ENCODE data around the gene ZC3H12D.
"Not testable (repeated sequence)": the region's sequence is repeated elsewhere in the genome, so short reads cannot be mapped to it uniquely, and the experiment has no call there.

ZC3H12D gene

DNA sequence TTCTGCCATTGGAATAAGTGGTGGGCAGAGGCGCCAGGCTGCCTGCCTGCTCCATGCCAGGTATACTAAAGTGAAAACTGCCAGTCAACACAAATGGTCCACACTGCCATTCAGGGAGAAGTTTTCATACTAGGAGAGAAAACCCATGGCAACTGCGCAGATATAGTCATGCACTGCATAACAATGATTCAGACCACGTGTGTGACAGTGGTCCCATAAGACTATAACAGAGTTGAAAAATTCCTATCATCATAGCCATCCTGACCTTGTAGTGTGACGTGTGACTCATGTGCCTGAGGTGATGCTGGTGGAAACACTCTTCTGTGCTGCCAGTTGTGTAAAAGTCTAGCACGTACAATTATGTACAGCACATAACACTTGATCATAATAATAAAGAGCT lies 25.1 kb downstream of the ZC3H12D start:
- DNase-seq (ENCODE audit: low read depth): no peak

DNA sequence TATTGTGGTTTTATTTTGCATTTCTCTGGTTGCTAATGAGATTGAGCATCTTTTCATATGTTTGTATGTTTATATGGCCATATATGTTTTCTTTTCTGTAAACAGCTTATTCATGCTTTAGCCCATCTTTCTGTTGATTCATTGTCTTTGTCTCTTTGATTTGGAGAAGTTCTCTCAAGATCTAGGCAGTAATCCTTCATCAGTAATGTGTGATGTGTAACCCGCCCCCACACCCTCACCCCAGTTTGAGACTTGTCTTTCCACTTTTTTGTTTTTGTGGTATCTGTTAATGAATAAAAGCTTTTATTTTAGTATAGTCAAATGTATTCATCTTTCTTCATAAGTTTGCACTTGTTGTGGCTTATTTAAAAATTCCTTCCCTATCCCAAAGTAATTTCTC lies 26.0 kb downstream of the ZC3H12D start:
- DNase-seq (ENCODE audit: low read depth): no peak

DNA sequence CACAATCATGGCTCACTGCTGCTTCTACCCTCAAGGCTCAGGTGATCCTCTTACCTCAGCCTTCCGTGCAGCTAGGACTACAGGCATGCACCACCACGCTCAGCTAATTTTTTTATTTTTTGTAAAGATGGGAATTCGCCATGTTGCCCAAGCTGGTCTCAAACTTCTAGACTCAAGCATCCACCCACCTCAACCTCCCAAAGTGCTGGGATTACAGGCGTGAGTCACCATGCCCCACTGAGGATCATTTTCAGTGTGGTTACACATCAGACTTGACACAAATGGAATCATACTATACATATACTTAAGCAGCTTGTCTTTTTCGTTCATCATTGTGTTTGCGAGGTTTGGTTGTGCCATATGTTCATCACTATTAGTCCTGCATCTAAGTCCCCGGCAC lies 26.6 kb downstream of the ZC3H12D start:
- no peak for DNase-seq (ENCODE audit: low read depth)

DNA sequence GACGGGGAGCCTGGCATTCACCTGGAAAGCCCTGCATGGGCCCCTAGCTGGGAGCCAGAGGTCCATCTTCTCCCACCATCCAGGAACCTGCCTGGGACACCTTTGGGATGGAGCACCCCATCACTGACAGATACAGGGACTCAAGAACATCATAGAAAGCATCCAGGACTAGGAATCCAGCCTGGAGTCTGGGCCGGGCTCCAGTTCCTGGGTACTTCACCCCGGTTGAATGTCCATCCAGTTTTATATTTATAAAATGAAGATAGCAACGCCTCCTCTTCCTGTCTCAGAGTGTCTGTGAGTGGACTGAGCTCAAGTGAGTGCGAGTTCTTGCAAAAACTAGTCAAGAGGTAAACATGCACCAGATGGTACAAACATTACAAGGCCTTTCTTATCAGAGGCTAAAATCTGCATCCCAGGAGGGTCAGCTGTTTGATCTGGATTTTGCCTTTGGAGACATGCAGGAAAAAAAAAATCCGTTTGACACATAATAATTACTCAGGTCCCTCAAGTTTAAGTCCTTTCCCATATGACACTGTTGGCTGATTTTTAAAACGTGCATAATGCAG lies 27.4 kb downstream of the ZC3H12D start:
- DNase-seq (ENCODE audit: low read depth): no peak

DNA sequence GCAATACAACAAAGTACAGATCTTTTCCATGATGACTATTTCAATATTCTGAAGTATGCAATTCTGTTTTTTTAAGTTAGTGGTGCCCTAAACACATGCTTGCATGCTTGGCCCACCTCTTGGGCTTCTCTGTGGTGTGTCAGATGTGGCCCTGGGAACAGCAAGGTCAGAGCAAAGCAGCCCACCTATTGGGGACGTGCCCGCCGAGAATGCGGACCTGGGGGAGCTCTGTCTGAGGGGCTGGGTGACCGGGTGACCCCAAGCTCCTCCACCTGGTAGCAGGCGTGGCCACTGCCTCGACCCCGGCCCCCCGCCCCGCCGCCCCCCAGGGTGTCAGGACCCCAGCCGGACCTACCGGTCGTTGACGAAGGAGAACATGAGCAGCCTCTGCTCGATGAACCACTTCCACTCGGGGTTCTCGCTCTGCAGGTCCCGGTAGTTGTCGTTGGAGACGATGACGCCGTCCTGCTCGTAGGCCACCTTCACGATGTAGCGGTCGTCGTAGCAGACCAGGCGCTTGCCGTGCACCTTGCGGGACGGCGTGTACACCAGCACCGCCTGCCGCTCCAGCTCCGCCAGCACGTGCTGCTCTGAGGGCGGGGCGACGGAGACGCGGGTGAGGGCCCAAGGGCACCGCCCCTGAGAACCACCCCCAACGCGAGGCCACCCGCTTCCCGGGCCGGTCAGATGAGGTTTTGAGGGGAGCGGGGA lies 28.3 kb downstream of the ZC3H12D start:
- DNase-seq (ENCODE audit: low read depth): no peak

DNA sequence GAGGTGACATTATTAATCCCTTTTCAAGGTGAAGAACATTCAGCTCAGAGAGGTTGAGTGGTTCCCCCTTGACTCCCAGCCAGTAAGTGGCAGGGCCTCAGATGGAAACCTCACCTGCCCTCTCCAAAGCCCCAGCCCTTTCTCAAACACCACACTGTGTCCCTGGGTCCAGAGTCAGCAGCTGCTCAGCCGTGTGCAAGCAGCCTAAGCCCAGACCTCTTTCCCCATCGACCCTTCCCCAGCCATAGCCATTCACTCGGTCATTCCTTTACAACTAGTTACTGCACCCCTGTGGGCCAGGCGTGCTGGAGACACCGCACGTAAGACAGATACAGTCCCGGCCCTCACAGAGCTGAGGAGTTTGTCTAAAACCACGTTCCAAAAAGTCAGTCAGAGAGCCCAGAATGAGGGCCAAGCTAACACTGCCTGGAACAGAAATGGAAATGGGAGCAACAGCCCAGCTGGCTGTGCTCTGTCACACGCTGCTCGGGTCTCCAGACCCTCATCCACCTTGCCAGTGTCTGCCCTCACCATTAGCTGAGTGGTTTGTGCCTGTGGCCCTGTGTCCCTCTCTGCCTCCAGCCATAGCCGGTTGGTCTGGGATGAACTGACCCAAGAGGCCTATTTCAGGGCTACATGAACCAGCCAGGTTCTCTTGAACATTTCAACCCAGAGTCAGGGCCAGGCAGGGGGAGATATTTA lies 29.6 kb downstream of the ZC3H12D start:
- no peak for DNase-seq (ENCODE audit: low read depth)

DNA sequence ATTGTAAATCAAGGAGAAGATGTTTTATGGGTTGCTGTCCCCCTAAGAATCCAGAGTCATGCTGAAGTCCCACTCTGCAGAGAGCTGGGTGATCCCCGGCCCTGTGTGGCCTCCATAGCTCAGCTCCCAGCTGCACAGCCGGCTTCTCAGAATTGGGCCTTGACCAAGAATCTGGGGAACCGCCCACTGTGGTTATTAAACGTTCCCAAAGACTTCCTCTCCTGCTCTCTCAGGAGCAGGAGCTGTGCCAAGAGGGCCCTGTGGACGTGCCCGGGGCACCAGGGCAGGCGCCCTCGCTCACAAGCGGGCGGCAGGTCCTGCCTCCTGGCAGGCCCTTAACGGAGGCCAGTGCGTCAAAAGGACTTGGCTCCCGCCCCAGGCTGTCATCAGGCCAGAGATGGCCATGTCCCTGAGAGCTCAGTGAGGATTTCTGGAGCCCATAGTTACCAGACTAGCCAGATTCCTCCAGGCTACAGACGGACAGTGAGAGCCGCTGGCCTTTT lies 30.4 kb downstream of the ZC3H12D start:
- DNase-seq (ENCODE audit: low read depth): no peak

DNA sequence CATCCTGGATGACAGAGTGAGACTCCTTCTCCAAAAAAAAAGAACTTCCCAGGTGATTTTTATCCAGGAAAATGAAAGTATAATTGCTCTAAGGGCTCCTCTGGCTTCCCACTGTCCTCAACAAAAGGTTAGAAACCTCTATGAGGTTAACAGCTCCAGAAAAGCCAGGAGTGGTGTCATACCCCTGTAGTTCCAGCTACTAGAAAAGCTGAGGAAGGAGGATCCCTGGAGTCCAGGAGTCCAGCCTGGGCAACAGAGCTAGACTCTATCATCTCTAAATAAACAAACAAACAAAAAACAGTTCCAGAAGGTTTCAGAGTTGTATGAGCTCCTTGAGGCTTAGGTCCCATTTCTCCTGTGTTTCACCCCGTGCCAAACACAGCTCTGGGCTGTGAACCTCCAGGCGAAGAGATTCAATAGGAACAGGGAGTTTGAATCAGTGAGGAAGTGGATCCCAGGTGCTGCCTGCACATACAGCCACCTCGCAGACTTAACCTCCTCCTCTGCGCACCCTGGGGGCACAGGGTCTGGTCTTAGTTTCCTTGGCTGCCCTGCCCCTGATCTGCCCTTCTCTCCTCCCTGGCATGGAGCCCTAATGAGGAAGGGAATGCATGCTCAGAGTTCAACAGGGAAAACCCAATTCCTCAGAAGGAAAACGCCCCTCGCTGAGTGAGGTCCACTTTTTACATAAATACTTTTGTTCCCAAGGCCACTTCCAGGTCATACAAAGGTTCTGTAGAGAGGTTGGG lies 31.0 kb downstream of the ZC3H12D start:
- no peak for DNase-seq (ENCODE audit: low read depth)

DNA sequence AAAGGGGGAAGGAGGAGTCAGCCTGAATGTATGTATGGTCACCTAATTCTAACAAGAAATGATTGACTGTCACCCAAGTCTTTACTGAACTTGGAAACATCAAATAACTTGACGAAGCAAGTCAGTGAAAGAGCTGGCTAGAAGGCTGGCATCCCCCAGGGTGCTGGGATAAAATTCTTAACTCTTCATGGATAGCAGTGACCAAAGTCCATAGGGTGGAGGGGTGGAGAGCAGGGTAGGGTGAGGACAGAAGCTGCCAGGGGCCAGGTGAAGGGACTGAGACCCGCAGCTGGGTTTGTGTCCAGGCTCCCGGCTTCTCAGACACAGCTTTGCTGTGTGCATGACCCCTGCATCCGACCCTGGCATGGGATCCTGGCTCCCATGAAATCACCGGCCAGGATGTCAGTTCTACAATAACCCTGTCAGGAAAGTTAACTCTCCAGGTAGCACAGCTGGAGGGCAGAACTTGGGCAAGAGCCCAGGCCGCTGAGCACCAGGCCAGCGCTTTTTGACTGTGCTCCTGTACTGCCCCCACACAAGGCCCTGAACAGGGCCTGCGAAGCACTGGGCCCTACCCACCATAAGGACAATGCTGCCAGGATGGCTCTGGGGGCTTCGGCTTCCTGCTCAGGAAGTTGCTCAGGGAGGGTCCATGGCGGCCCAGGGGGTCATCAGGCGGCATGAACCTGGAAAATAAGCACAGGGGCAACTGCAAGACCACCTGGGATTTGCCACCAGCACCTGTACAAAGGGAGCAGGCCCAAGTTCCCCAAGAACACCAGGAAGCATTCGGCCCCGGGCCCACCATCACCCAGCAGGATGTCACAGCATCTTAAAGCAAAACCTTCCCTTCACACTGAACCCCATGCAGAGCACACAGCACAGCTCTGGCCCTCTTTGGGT lies 32.5 kb downstream of the ZC3H12D start:
- DNase-seq (ENCODE audit: low read depth): no peak

DNA sequence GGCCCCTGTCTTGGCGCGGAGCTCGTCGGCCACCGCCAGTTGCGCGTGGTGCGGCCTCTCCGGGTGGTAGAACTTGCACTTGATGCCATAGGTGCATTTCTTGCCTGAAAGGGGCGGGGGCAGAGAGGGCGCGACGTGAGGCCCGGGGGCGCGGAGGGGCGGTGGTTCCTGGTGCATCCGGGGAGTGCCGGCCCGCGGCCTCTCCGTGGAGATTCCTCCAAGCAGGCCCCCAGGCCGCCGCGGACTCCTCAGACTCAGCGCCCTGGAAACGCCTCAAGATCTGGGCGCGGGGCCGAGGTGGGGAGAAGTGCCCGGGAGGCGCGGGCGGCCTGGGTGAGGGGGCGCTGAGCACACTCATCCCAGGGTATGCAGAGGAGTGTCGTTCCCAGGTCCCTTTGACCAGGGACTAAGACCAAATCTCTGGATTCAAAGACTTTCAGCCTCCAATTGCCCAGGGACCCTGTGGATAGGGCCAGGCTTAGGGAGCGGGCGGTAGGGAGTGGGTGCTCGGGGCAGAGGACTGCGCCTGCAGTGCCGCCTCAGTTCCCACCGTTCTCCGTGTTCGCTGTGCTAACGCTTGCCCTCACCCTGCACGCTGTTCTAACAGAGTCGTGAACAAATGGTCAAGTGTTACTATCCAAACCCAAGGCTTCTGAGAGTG lies 33.3 kb downstream of the ZC3H12D start:
- no peak for DNase-seq (ENCODE audit: low read depth)

DNA sequence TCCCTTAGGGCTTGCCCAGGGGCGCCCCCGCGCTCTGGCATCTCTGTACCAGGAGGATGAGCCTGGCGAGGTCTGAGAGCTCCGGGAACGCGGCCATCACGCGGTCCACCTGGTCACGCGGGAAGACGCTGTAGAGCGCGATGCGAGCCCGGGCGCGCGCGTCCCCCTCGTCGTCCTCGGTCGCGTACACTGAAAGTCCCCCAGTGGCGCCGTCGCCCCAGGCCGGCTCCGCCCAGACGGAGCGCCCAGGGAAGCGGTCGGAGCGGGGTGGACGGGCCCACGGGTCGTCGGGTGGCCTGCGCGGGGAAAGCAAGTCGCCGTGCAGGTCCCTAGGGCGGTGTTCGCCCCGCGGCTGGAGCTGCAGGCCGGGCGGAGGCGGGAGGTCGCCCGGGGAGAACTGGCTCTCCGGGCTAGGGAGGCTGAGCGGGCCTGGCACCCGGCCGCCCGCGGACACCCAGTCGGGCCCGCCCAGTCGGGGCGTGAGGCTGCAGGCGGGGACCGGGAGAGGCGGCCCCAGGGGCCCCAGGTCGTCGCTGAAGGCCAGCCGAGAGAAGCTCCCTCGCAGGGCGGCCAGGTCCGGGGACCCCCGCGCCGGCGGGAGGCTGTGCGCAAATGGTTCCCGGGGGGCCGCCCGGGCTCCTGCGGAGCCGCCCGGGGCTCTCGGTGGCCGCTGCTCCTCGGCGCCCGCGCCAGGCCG lies 34.0 kb downstream of the ZC3H12D start:
- DNase-seq (ENCODE audit: low read depth): no peak

DNA sequence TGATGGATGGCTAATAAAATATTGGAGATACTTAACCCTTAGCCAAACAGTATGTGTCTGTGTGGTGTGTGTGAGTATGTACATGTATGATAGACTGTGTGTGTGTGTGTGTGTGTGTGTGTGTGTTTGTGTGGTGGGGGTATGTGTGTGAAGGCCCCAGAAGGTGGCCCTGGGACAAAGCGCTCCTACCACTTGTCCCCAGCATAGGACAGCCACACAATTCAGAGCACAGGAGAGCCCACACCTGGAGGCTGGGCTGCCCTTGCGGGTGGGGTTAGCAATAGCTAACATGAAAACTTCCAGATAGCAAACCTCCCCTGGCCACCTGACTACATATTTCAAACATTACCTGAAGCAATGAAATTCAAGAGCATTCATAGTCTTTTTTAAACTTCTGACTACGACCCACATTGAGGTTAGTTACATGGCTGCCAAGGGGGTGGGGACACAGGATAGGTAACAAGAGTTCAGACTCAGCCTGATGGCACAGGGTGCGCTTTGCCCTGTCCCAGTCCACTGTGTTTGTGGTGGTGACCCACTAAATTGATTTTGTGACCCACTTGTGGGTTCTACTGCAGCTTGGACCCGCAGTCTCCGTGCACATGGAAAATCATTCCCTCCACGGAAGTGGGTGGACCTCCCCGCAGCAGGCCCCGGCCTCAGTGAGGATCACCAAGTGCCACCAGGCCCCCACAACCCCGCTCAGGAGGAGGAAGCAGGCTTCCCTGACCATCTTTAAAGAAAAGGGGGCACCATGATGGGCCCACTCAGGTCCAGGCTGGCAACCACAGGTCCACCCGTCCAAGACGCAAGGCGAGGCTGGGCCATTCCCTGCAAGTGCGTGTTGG lies 34.8 kb downstream of the ZC3H12D start:
- no peak for DNase-seq (ENCODE audit: low read depth)

DNA sequence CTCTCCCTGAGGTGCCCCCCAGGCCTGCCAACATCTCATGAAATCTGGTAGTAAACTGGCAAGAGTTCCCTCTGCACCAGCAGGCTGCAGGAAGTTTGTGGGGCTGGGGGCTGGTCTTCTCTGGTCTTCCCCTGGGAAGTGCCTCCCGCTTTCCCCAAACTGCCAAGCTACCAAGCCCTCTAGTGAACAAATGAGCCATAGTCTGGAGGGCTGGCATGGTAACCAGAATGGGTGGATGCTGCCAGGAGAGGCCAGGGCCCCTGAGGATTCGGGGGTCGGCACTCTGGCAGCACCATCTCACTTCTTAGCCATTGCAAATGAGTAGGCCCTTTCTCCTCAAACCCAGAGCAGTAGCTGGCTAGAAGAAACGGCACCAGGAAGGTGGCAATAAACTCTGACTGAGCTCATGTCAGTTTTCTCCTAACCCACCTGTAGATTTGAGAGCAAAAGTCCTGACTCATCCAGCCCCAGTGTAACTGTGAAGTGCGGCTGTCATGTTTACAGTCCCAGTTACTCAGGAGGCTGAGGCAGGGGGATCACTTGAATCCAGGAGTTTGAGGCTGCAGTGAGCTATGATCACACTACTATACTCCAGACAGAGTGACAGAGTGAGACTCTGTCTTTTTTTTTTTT lies 35.9 kb downstream of the ZC3H12D start:
- DNase-seq (ENCODE audit: low read depth): no peak

DNA sequence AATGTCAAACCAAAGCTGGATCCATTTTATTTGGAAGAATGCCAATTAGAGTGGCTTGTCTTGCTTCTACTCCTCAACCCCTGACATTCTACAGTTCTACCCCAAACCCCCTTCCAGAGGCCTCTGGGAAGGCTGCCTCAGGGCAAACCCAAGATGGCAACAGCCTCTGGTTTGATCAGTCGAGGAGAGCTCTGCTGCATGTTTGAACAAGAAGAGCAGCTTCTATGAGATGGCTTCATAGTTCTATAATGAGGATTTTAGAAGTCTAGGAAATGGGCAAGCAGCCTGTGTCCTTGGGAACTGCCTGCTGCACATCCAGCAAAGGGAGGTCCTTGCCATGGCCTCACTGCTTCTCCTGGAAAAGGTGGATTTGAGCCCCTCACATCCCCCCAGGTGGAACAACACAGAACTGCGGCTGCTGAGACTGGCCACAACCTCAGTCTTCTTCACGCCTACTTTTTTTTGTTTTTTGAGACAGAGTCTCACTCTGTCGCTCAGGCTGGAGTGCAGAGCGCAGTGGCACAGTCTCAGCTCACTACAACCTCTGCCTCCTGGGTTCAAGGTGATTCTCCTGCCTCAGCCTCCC lies 37.9 kb downstream of the ZC3H12D start:
- no peak for DNase-seq (ENCODE audit: low read depth)

DNA sequence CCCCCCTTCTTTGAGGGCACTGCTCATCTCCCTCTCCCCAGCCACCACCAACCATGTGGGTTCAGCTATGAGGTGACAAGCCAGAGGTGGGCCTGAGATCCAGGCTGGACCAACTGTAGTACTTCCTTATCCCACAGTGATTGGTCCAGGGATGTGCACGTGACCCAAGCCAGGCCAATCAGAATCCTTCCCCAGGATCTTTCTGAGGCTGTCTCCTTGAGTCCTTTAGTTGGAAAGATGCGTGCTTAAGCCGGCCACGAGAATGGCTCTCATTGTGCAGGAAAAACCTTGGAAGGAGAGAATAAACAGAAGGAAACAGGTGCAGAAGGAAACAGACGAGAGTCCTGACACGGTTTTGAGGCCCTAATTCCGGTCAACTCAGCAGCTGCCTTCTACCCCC lies 39.2 kb downstream of the ZC3H12D start:
- DNase-seq (ENCODE audit: low read depth): no peak

DNA sequence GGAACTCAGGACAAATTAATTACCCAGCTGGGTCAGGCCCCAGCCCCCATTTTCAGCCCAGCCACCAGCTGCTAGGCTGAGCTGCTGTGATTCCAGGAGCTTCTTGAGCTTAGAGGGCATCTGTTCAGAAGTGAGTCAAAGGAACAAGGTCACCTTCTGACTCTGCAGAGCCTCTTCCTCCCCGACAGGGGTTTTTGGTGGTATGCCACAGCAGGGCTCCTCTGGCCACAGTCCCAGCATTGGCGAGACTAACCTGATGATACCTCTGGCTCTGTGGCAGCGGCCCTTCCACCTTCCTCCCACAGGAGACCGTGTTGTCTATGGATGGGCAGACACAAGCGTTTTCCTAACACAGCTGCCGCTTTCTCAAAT lies 39.7 kb downstream of the ZC3H12D start:
- DNase-seq (ENCODE audit: low read depth): no peak

DNA sequence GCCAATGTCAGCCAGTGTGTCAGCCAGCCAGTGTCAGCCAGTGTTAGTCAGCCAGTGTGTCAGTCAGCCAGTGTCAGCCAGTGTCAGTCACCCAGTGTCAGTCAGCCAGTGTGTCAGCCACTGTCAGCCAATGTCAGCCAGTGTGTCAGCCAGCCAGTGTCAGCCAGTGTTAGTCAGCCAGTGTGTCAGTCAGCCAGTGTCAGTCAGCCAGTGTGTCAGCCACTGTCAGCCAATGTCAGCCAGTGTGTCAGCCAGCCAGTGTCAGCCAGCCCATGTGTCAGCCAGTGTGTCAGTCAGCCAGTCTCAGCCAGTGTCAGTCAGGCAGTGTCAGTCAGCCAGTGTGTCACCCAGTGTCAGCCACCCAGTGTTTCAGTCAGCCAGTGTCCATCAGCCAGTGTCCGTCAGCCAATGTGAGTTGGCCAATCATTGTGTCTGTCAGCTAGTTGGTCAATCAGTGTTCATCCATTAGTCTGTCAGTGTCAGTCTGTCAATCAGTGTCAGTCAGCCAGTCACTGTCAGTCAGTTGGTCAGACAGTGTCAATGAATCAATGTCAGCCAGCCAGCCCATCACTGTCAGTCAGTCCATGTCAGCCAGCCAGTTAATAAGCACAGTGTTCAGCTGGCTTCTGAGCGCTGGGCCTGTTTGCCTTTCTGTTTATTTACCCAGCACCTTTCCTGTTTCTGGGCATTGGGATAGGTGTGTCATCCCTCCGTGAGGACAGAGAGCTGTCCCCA lies 40.3 kb downstream of the ZC3H12D start:
- DNase-seq (ENCODE audit: low read depth): not testable (repeated sequence)

Measured in T follicular helper cell (primary cell).